GM12878 (cell line): ENCODE data around the gene HMMR. TPM values are rescaled to one million over a fixed set of nuclear protein-coding genes. Genes with fewer than 3 reads are reported as not detected.

Experiments
- ATAC-seq: fragments of 200-7000 bp; cut with Tn5 transposase; 3 replicates; pipeline ENCODE4 v1.9.1; 2020; ENCODE audit warnings: mild to moderate bottlenecking, moderate library complexity
- BruUV-seq: library from RNA; stranded (reverse); fragments of 400-500 nt; replicated peaks from 2 replicates; lab custom pipeline; 2021; lab: Mats Ljungman, UMichigan
- CTCF ChIA-PET: fragments of 300-600 bp; sonication (Branson Sonifier 250); formaldehyde crosslinking; extraction: SDS; loops from one replicate; lab custom pipeline; 2021; ENCODE audit warnings: inconsistent platforms; lab: Yijun Ruan, JAX
- POLR2A ChIA-PET: fragments of 350-600 bp; formaldehyde crosslinking; extraction: SDS; loops from one replicate; lab custom pipeline; 2021; ENCODE audit warnings: inconsistent platforms; lab: Charles Lee
- RAD21 ChIA-PET: fragments of 300-600 bp; sonication (Branson Sonifier 250); formaldehyde crosslinking; loops from one replicate; lab custom pipeline; 2023; ENCODE audit warnings: antibody characterized with exemption; ENCODE audit not compliant: unreplicated experiment; lab: Charles Lee
- SMC1A ChIA-PET: fragments of 300-600 bp; sonication (Branson Sonifier 250); formaldehyde crosslinking; loops from one replicate; lab custom pipeline; 2023; ENCODE audit not compliant: unreplicated experiment, uncharacterized antibody; lab: Charles Lee
- DNase-seq: peaks from one replicate; pipeline ENCODE4 v3.0.0-alpha.2; 2011; ENCODE audit warnings: low read depth, low spot score
- FAIRE-seq: peaks from 3 replicates; lab custom pipeline; 2011; peaks lifted over from hg19 to GRCh38; lab: Jason Lieb, UNC
- H2AFZ ChIP-seq: 2 replicates; pipeline ENCODE4 v1.6.0; 2011; ENCODE audit warnings: low read depth, low read length, control low read depth; ENCODE audit not compliant: control insufficient read depth
- H3K27ac ChIP-seq: 2 replicates; pipeline ENCODE4 v1.5.1; 2011; ENCODE audit warnings: control low read depth; ENCODE audit not compliant: control insufficient read depth, insufficient read depth
- H3K27me3 ChIP-seq, 2 experiments: replicated peaks in 1 of 2; 2 replicates each; pipeline versions ENCODE4 v1.6.0 to v1.6.1; 2011; ENCODE audit warnings: low read length in 1 of 2; ENCODE audit not compliant: control insufficient read depth in 2 of 2, insufficient read depth in 2 of 2
- H3K36me3 ChIP-seq, 2 experiments: 2 replicates each; pipeline ENCODE4 v1.5.1; 2011; ENCODE audit warnings: low read length in 1 of 2; ENCODE audit not compliant: control insufficient read depth in 2 of 2, insufficient read depth in 2 of 2
- H3K4me1 ChIP-seq: 2 replicates; pipeline ENCODE4 v1.6.1; 2011; ENCODE audit warnings: mild to moderate bottlenecking, low read length, moderate library complexity, mixed read lengths; ENCODE audit not compliant: control insufficient read depth, insufficient read depth
- H3K4me2 ChIP-seq: 2 replicates; pipeline ENCODE4 v1.6.0; 2011; ENCODE audit warnings: control low read depth; ENCODE audit not compliant: control insufficient read depth, insufficient read depth
- H3K4me3 ChIP-seq: fragments of 200-600 bp; sonication (generic); 2 replicates; pipeline ENCODE4 v1.5.1; 2016
- H3K79me2 ChIP-seq: 2 replicates; pipeline ENCODE4 v1.6.0; 2011; ENCODE audit warnings: low read length; ENCODE audit not compliant: control insufficient read depth, insufficient read depth
- H3K9ac ChIP-seq: 2 replicates; pipeline ENCODE4 v1.8.0; 2011; ENCODE audit warnings: low read length, control low read depth, mixed read lengths; ENCODE audit not compliant: control insufficient read depth, insufficient read depth
- H3K9me3 ChIP-seq: replicated peaks from 3 replicates; pipeline ENCODE4 v1.5.1; 2011; ENCODE audit warnings: mild to moderate bottlenecking, low read length; ENCODE audit not compliant: control insufficient read depth, insufficient read depth
- H4K20me1 ChIP-seq: 2 replicates; pipeline ENCODE4 v1.6.0; 2011; ENCODE audit not compliant: control insufficient read depth, insufficient read depth
- CHD2 ChIP-seq: IDR thresholded peaks from 2 replicates; pipeline ENCODE4 v1.6.1; 2011; ENCODE audit warnings: low read depth, low read length, improper control_type of control experiment, borderline replicate concordance
- E2F4 ChIP-seq: IDR thresholded peaks from 2 replicates; pipeline ENCODE4 v1.6.1; 2012; ENCODE audit warnings: low read depth, low read length, improper control_type of control experiment
- EP300 ChIP-seq, 2 experiments: fragments of 150-350 bp in 1 of 2; IDR thresholded peaks; 2 replicates each; pipeline ENCODE4 v1.6.1; 2011 to 2012; ENCODE audit warnings: low read depth in 2 of 2, low read length in 2 of 2, borderline replicate concordance in 1 of 2, improper control_type of control experiment in 1 of 2, inconsistent platforms in 1 of 2; ENCODE audit not compliant: control insufficient read depth in 1 of 2
- HDGF ChIP-seq: fragments of 450-650 bp; IDR thresholded peaks from 2 replicates; pipeline ENCODE4 v1.6.1; 2016; ENCODE audit warnings: antibody characterized with exemption
- MLLT1 ChIP-seq: fragments of 450-650 bp; IDR thresholded peaks from 2 replicates; pipeline ENCODE4 v1.6.1; 2016; ENCODE audit warnings: mild to moderate bottlenecking
- MYB ChIP-seq: fragments of 150-350 bp; IDR thresholded peaks from 2 replicates; pipeline ENCODE4 v1.6.1; 2014; ENCODE audit warnings: mild to moderate bottlenecking, low read depth, low read length, borderline replicate concordance
- PML ChIP-seq: IDR thresholded peaks from 2 replicates; pipeline ENCODE4 v1.6.1; 2012; ENCODE audit warnings: low read length, inconsistent platforms
- RELA ChIP-seq: fragments of 450-650 bp; IDR thresholded peaks from 2 replicates; pipeline ENCODE4 v1.8.0; 2014; ENCODE audit warnings: borderline replicate concordance; ENCODE audit not compliant: partially characterized antibody
- REST ChIP-seq: IDR thresholded peaks from 2 replicates; pipeline ENCODE4 v1.6.1; 2012; ENCODE audit warnings: mild to moderate bottlenecking, low read depth, low read length
- SMAD1 ChIP-seq: fragments of 450-650 bp; IDR thresholded peaks from 2 replicates; pipeline ENCODE4 v1.6.1; 2018; ENCODE audit warnings: mild to moderate bottlenecking, low read depth; ENCODE audit not compliant: partially characterized antibody
- SMAD5 ChIP-seq: IDR thresholded peaks from 2 replicates; pipeline ENCODE4 v1.6.1; 2016; ENCODE audit warnings: antibody characterized with exemption, low read depth
- SUPT20H ChIP-seq: IDR thresholded peaks from 2 replicates; pipeline ENCODE4 v1.6.1; 2011; ENCODE audit warnings: low read depth, mild to moderate bottlenecking, low read length, moderate library complexity, borderline replicate concordance; ENCODE audit not compliant: control insufficient read depth
- TCF12 ChIP-seq: IDR thresholded peaks from 2 replicates; pipeline ENCODE4 v1.6.1; 2011; ENCODE audit warnings: low read depth, mild to moderate bottlenecking, low read length
- WRNIP1 ChIP-seq: IDR thresholded peaks from 2 replicates; pipeline ENCODE4 v1.6.1; 2011; ENCODE audit warnings: low read depth, low read length, improper control_type of control experiment, borderline replicate concordance
- WGBS: methylation state at CpG from one replicate; pipeline ENCODE4 v1.1.6; 2016; ENCODE audit warnings: low lambda C conversion rate; ENCODE audit not compliant: insufficient replicate concordance, insufficient coverage; ENCODE audit errors: missing lambda C conversion rate; 5-methylcytosine and 5-hydroxymethylcytosine counted together
- in situ Hi-C: fragments of 300-500 bp; cut with MboI; formaldehyde crosslinking; loops from 9 replicates; pipeline ENCODE4 v1.14.3; 2018; ENCODE audit warnings: mixed read lengths
- intact Hi-C: fragments of 100-400 bp; cut with micrococcal nuclease; formaldehyde crosslinking; loops from one replicate; pipeline ENCODE4 v1.14.2; 2022; ENCODE audit not compliant: unreplicated experiment
- polyA plus RNA-seq, 11 experiments: library from polyadenylated mRNA; depleted of rRNA in 4 of 11; unstranded in 6 of 11; stranded (reverse) in 5 of 11; fragments of >200 nt; fragmentation: Nextera tagmentation in 4 of 11; fragmentation: Illumina TruSeq in 1 of 11; extraction: Ambion mirVana in 4 of 11; extraction: Trizol in 1 of 11; gene quantifications; 1 replicate in 1 of 11; 2 replicates in 10 of 11; pipeline versions ENCODE4 v1.2.1 to v1.2.3, GENCODE V29; 2011 to 2016; ENCODE audit warnings: inconsistent platforms in 2 of 11, missing spikeins in 2 of 11, low read depth in 1 of 11
- total RNA-seq, 4 experiments: library from RNA; depleted of rRNA in 3 of 4; stranded (reverse); fragments of >200 nt in 3 of 4; fragmentation: Illumina TruSeq in 1 of 4; extraction: Trizol in 1 of 4; gene quantifications; 2 replicates each; pipeline versions ENCODE4 v1.2.1 to v1.2.3, GENCODE V29; 2013 to 2021

HMMR gene
- total and polyA plus RNA-seq, 10 of the 15 experiments (the other 5 are each of a cell fraction or from before 2014, with no cell fraction given) = 44.1 to 122 (median 64.2) TPM

- SMC1A ChIA-PET = interaction anchor here (0.9 to 9.3 kb wide), 11 partner anchors 8 to 47 kb away, joined by 3 to 142 read pairs (median 5); partner anchors contain the start of genes CCNG1 and MAT2B
- in situ Hi-C loops (no loop called here), intact Hi-C loops (loop anchor here (1.0 kb wide), 3 partner anchors 20 to 45 kb away; partner anchors contain the start of genes CCNG1 and MAT2B)
- peak; percentile 96 for DNase-seq
- Histone ChIP-seq H3K27ac (peak within 1 kb of the TSS; percentile 99), H3K79me2 (peaks cover 73% of the 10 kb centered on the region), H3K4me2 (peak within 1 kb of the TSS; percentile 68), H2AFZ (peak within 1 kb of the TSS; percentile 99), H3K4me1 (no peaks in the 10 kb centered on the region; the same call in 1 of the 2 replicates), H3K9ac (peak within 1 kb of the TSS; percentile 96), H3K9me3 (no peaks in the 10 kb centered on the region; the same call in 2 of the 3 replicates), H3K27me3 (no peaks in the 10 kb centered on the region), H3K36me3 (peaks cover 0 to 2% of the 10 kb centered on the region in 2 experiments; a peak in 1 of 4 replicates), H4K20me1 (no peaks in the 10 kb centered on the region), H3K4me3 (peak within 1 kb of the TSS; percentile 91)
- under 1% methylated on average over 59 of the region's 59 CpGs for WGBS
- RAD21 ChIA-PET = interaction anchor here (0.7 to 6.2 kb wide), 6 partner anchors 20 to 76 kb away, joined by 3 to 78 read pairs (median 4); partner anchors contain the start of genes CCNG1 and MAT2B
- FAIRE-seq = peak; percentile 98
- BruUV-seq = no TSS peak
- CTCF ChIA-PET = interaction anchor here (0.6 to 6.6 kb wide), 9 partner anchors 14 to 51 kb away, joined by 3 to 74 read pairs (median 7); partner anchors contain the start of genes CCNG1 and MAT2B
- POLR2A ChIA-PET = interaction anchor here (0.7 to 9.1 kb wide), 8 partner anchors 10 to 48 kb away, joined by 3 to 181 read pairs (median 13); partner anchors contain the start of genes CCNG1 and MAT2B
- ATAC-seq = peak; percentile 87
- TF ChIP-seq SMAD1 (no peak), CHD2 (no peak; the same call in 1 of the 2 replicates), MYB (no peak), RELA (peak; percentile 51), TCF12 (0 out of 2 replicates have a peak, but pooled peaks have one; percentile 15), PML (peak; percentile 80), WRNIP1 (no peak), REST (no peak), HDGF (0 out of 2 replicates have a peak, but pooled peaks have one; percentile 50), MLLT1 (peak; percentile 86), E2F4 (no peak), SUPT20H (no peak), SMAD5 (peak; percentile 87), EP300 (IDR thresholded peaks at IDR 0.05; ENCODE audit: borderline replicate concordance in 1 of 2, control insufficient read depth in 1 of 2, low read depth in 2 of 2, low read length in 2 of 2) (0 out of 4 replicates have a peak, but pooled peaks of 1 of the 2 experiments have one; percentile 38)
Observed at GRCh38 chr5:163459819-163460561, 442 bp upstream of the HMMR start, which contains the start of gene NUDCD2. Gene NUDCD2 (minus strand): TSS chr5:163460102. CDS start chr5:163460050, 52 bp downstream.
